ENCODE results near the gene REPS1.

The REPS1 gene

DNA sequence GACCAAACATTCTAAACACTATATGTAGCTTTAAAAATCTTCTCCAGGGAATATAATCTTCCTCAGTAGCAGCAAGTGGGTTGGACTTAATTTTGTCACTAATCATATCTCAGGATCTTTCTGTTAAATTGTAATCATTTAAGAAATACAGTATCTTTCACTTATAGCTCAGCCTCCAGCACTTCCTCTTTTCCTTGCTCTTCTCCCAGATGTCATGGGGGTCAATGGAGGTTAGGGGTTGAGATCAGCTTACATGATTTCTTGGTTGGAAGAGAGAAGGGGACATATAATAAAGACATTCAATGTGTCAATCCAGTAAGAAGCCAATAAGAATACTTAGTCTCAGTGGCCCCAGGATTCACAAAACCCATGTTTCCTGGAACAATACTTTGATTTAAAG is 15.7 kb upstream of the REPS1 start:
- TF ChIP-seq CTCF (IDR thresholded peaks at IDR 0.05; ENCODE audit: low read depth, low read length, poor library complexity, severe bottlenecking) (no peak), EZH2phosphoT487 (IDR thresholded peaks at IDR 0.05; ENCODE audit: borderline replicate concordance, low read length) (no peak)
- H3K27me3 ChIP-seq (ENCODE audit: control insufficient read depth, low read length), result peaks cover 2% of the 10 kb centered on the region; the same call in 1 of the 2 replicates
- no peaks in the 10 kb centered on the region for H3F3A ChIP-seq (ENCODE audit: control insufficient read depth, insufficient read depth)
- no peak overlapping the region for H3K27ac ChIP-seq (ENCODE audit: low read depth, low read length)
- H4K20me1 ChIP-seq (ENCODE audit: control insufficient read depth, insufficient read depth, low read depth, low read length), result no peaks in the 10 kb centered on the region
- H3K4me2 ChIP-seq (ENCODE audit: low read length), result no peak overlapping the region
- no peak overlapping the region for H3K4me3 ChIP-seq (ENCODE audit: low read length)
- no peaks in the 10 kb centered on the region for H3K36me3 ChIP-seq (ENCODE audit: control insufficient read depth, low read length)
- no peaks in the 10 kb centered on the region for H3K9me3 ChIP-seq (ENCODE audit: control insufficient read depth, insufficient read depth, low read length)
- H3K79me2 ChIP-seq (ENCODE audit: control insufficient read depth, low read length), result no peaks in the 10 kb centered on the region
- no peaks in the 10 kb centered on the region; the same call in 1 of the 2 replicates for H3K9me2 ChIP-seq (replicated peaks; ENCODE audit: control insufficient read depth, low read length)
- no peaks in the 10 kb centered on the region for H3K4me1 ChIP-seq (ENCODE audit: control insufficient read depth, low read length)

GRCh38 chr6:138999949-139000725 is 12.1 kb upstream of the REPS1 start:
- Histone ChIP-seq H3K4me1 (ENCODE audit: control insufficient read depth, low read length) (no peaks in the 10 kb centered on the region), H3F3A (ENCODE audit: control insufficient read depth, insufficient read depth) (no peaks in the 10 kb centered on the region), H3K79me2 (ENCODE audit: control insufficient read depth, low read length) (no peaks in the 10 kb centered on the region), H3K27me3 (ENCODE audit: control insufficient read depth, low read length) (no peaks in the 10 kb centered on the region; the same call in 1 of the 2 replicates), H3K9me2 (replicated peaks; ENCODE audit: control insufficient read depth, low read length) (no peaks in the 10 kb centered on the region; the same call in 1 of the 2 replicates), H3K4me2 (ENCODE audit: low read length) (no peak overlapping the region), H3K9me3 (ENCODE audit: control insufficient read depth, insufficient read depth, low read length) (no peaks in the 10 kb centered on the region), H3K36me3 (ENCODE audit: control insufficient read depth, low read length) (no peaks in the 10 kb centered on the region), H4K20me1 (ENCODE audit: control insufficient read depth, insufficient read depth, low read depth, low read length) (no peaks in the 10 kb centered on the region), H3K27ac (ENCODE audit: low read depth, low read length) (no peak overlapping the region), H3K4me3 (ENCODE audit: low read length) (no peak overlapping the region)
- TF ChIP-seq EZH2phosphoT487 (IDR thresholded peaks at IDR 0.05; ENCODE audit: borderline replicate concordance, low read length) (no peak), CTCF (IDR thresholded peaks at IDR 0.05; ENCODE audit: low read depth, low read length, poor library complexity, severe bottlenecking) (no peak)

DNA sequence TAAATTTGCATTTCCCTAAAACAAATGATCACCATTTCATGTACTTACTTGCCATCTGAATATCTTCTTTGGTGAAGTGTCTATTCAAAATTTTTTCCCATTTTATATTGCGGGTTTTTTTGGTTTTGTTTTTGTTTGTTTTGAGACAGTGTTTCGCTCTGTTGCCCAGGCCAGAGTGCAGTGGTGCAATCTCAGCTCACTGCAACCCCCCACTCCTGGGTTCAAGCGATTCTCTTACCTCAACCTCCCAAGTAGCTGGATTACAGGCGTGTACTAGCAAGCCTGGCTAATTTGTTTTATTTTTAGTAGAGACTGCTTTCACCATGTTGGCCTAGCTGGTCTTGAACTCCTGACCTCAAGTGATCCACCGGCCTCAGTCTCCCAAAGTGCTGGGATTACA is 9.1 kb upstream of the REPS1 start:
- Histone ChIP-seq H3K79me2 (ENCODE audit: control insufficient read depth, low read length) (no peaks in the 10 kb centered on the region), H3K9me3 (ENCODE audit: control insufficient read depth, insufficient read depth, low read length) (no peaks in the 10 kb centered on the region), H3K36me3 (ENCODE audit: control insufficient read depth, low read length) (no peaks in the 10 kb centered on the region), H3K4me3 (ENCODE audit: low read length) (no peak overlapping the region), H3K4me2 (ENCODE audit: low read length) (no peak overlapping the region), H4K20me1 (ENCODE audit: control insufficient read depth, insufficient read depth, low read depth, low read length) (no peaks in the 10 kb centered on the region), H3K27me3 (ENCODE audit: control insufficient read depth, low read length) (no peaks in the 10 kb centered on the region), H3F3A (ENCODE audit: control insufficient read depth, insufficient read depth) (no peaks in the 10 kb centered on the region), H3K4me1 (ENCODE audit: control insufficient read depth, low read length) (no peaks in the 10 kb centered on the region), H3K9me2 (replicated peaks; ENCODE audit: control insufficient read depth, low read length) (no peaks in the 10 kb centered on the region; the same call in 1 of the 2 replicates), H3K27ac (ENCODE audit: low read depth, low read length) (no peak overlapping the region)
- no peak for TF ChIP-seq CTCF (IDR thresholded peaks at IDR 0.05; ENCODE audit: low read depth, low read length, poor library complexity, severe bottlenecking)
- no peak for TF ChIP-seq EZH2phosphoT487 (IDR thresholded peaks at IDR 0.05; ENCODE audit: borderline replicate concordance, low read length)

Data from DOHH2 (cell line).